ENCODE data around the gene ACTR3.

Gene ACTR3

DNA sequence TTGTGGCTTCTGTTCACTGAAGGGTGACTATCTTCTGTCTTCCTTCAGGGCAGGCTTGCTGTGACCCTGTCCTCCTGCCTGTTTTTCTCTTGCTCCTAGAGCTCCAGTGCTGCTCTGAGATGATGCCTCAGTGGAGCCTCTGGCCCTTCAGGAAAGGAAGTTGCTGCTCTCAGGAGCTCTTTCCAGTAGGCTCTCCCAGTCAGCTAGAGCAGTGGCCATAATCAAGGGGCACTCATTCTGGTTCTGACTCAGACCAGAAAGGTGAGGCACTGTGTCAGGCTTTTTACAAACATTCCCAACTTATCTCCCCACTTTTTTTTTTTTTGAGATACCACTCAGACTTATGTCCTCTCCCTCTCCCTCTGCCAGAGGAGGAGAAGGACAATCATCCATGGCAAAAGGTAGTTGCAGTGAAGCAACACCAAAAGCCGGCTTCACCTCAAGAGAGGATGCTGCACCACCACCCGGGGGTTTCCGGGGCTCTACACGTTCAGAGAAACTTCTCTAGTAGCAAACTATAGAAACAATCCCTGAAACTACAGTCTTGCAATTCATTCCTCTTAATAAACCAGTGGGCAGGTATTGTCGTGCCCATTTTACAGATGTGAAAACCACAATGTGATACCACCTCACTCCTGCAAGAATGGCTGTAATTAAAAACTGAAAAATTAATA lies 115.4 kb downstream of the ACTR3 start:
- no peak for DNase-seq (ENCODE audit: low read depth)

DNA sequence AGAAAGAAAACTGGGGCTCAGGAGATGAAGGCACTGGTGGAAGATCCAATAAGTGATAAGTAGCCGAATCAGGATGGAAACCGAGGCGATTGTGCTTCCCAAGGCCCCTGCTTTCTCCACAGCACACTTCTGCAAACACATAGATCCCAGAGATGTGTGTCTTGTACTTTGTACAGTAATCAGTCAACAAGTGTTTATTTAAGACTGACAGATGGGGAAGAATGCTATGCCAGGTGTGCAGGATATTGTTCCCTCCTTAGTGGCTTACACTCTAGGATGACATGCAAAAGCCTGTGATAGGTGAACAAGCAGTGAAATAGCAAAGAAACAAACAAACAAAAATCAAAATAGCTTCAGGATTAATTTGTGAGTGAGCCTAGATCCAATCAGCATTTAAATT lies 116.6 kb downstream of the ACTR3 start:
- DNase-seq (ENCODE audit: low read depth): no peak

DNA sequence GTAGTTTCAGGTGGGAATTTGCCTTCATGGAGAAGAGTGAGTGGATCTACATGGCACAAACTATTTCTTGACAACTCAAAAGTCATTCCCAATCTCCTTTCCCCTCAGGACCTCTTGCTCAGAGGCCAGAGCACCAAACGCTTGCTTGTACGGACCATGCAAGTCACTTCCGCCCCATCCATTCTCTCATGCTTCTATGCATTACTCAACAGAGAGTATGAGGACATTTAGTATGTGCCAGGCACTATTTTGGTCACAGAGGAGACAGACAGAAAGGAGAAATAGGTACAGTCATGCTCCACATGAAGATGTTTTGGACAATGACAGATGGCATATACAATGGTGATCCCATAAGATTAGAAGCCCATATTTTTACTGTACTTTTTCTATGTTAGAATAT lies 117.5 kb downstream of the ACTR3 start:
- DNase-seq (ENCODE audit: low read depth): no peak

DNA sequence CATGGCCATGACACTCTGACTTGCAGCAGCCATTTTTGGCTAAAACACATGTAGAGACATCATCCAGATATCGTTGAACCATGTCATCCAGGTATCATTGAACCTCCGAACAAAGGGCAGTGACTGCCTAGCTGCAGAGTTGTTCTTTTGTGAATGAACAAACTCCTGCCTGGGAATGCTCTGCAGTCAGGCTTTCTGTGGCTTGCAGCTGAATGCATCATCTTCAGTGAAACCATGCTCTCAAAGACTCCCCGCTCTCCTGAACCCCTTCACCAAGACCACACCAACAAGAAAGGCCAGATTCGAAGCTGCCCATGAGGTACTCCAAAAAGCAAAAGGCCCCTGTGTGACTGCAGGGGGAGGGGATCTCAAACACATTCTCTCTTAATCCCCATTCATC lies 118.8 kb downstream of the ACTR3 start:
- DNase-seq (ENCODE audit: low read depth): no peak

DNA sequence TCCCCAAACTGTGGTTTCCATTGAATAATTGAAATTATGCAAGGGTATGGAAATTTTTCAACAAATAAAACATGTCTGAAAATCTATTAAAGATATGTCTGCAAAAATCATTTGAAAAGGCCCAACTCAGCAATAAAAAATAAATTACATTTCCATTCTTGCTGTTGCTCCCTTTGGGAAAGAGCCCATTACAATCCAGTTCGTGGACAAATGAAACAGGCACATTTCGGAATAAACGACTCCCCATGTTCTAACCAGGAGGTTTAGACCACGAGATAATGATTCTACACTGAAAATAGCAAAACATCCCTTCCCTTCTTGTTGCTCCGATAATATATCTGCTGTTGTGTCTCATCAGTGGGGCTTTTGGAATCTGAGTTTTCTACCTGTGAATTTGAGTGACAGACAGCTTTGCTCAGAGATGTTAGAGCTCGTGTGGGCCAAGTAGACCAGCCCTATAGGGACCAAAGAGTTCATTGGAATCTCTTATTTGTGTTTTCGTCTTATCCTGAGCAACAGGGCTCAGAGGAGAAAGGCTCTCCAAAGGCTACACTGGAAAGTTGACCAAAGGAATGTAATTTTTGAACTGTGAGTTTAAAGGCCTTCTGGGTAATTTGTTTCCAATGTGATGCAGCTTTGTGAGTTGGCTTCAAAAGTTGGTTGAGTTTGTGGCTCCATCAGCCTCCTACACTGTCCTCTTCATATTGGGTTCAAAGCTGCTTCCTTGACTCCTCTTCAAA lies 119.5 kb downstream of the ACTR3 start:
- DNase-seq (ENCODE audit: low read depth): no peak

DNA sequence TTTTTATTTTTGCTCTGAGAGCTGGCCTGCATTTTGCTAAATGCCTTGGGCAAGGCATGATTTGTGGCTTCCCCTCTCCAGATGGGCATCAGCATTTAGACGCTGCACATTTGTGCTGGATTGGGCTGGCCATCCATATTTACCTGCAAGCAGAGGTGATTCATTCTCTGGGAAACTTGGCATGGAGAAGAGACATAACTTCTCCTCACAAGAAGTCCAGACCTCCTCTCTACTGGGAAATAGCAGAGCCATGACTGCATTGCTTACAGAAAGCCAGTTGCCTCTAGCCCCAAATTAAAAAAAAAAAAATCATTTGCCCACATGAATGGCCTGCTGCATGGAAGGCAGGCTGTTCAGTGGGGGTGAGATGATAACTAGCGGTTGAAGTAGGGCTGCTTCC lies 120.1 kb downstream of the ACTR3 start:
- no peak for DNase-seq (ENCODE audit: low read depth)

DNA sequence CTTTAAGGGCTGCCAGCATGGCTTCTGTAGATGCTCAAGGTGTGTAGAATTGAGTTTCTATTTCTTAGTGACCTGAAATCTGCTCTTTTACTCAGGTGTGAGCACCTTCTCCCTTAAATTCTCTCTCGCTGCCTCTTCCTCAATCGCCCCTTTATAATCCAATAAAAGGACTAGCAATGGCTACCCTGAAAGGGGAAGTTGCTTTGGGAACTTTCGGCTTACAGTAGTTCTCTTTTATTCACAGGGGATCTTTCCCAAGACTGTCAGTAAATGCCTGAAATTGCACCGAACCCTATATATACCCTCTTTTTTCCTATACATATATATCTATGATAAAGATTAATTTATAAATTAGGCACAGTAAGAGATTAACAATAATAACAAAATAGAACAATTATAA lies 121.8 kb downstream of the ACTR3 start:
- no peak for DNase-seq (ENCODE audit: low read depth)

All from stimulated activated CD4-positive, alpha-beta T cell treated with anti-CD3 and anti-CD28 coated beads, Interleukin-2, amount 100 ng/mL, for 4 hours (primary cell).